T-helper 22 cell (primary cell): Measurements from ENCODE around the gene CTDP1.
"Not testable (repeated sequence)": the region's sequence is repeated elsewhere in the genome, so short reads cannot be mapped to it uniquely, and the experiment has no call there.

Experiments
- DNase-seq: peaks from one replicate; pipeline ENCODE4 v3.0.0-alpha.2; 2020; ENCODE audit warnings: low read depth

The CTDP1 gene

GRCh38 chr18:79744625-79745024, 65.0 kb downstream of the CTDP1 start:
- no peak for DNase-seq

- no peak for DNase-seq
Measured at GRCh38 chr18:79746730-79747129, 67.1 kb downstream of the CTDP1 start.

DNA sequence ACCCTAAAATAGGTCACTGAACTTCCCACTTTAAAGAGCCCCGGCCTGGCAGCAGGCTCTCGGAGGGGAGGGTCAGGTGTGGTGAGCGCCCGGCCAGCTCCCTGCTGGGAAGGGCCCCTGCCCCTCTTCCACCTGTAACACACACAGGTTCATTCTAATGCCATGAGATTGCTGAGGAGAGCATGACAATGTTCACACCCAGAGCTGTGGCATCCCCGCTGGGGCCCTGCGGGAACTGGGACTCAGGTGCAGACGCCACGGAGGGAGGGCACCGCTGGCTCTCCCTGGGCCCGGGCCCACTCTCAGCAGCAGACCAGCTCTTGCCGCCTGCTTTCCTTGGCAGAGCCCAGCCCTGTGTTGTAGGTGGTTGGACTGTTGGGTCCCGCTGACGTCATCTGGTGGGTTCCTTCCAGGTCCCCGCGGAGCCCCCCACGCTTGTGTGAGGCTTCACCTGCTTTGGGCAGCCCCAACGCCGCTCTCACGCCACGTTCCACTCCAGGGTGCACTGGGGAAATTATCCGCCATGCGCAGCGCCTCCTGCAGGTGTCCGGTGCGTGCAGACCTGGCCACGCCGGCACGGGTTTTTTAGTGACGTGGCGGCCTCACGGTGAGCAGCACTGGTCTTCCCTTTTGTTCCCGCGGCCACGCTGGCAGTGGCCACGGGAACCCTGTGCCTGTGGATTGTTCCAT, 67.7 kb downstream of the CTDP1 start:
- DNase-seq = no peak

- no peak for DNase-seq
Measured at GRCh38 chr18:79748321-79749180, 68.9 kb downstream of the CTDP1 start.

- no peak for DNase-seq
Measured at GRCh38 chr18:79749251-79750191, 69.9 kb downstream of the CTDP1 start.

DNA sequence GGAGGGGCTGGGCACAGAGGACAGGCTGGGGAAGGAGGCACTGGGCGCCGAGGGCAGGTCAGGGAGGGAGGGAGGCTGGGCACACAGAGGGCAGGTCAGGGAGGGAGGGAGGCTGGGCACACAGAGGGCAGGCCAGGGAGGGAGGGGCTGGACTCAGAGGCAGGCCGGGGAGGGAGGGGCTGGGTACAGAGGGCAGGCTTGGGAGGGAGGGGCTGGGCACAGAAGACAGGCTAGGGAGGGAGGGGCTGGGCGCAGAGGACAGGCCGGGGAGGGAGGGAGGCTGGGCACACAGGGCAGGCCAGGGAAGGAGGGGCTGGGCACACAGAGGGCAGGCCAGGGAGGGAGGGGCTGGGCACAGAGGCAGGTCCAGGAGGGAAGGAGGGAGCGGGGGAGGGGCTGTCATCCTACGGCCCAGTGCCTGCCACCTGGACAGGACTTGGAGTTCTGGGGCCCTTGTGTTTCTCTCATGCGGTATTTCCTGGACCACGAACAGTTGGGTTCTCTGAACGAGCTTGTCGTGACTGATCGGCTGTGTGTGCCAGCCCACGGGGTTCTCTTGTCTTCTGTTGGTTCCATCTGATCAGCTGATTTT, 71.5 kb downstream of the CTDP1 start:
- DNase-seq = no peak

GRCh38 chr18:79751918-79752578, 72.4 kb downstream of the CTDP1 start:
- not testable (repeated sequence) for DNase-seq

- DNase-seq = not testable (repeated sequence)
Measured at GRCh38 chr18:79752946-79753345, 73.3 kb downstream of the CTDP1 start.

GRCh38 chr18:79753391-79753851, 73.8 kb downstream of the CTDP1 start:
- no peak for DNase-seq

DNA sequence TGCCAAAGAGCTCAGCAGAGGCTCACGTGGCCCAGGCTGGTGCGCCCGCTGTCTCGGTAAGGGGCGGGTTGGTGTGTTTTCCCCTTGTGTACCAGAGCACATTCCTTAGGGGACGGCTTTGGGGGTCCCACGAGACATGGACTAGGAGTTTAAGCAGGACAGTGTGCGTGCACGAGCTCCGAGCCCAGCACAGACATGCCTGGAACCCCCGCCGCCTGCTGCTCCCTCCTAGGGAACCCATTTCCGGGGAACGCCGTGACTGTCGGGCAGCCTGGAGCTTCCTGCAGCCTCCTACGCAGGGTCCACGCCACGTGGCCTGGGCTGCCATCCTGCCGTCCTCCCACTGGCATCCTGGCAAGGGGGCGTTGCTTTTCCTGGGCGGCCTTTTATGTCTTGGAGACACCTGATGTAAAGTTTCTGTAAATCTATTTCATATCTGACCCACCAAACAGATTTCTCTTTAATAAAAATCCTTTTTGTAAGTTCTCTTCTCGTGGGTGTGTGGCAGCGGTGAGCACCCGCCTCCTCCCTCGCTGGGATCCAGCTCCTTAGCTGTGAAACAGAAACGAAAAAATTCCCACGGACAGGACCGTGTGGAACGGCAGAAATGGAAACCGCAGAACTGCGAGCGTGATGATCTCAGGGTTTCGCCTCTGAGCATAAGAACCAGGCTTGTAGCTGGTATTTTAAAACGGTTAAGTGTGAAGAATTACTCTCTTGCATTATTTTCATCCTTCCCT, 74.6 kb downstream of the CTDP1 start:
- no peak for DNase-seq

- DNase-seq = no peak
Measured at GRCh38 chr18:79754831-79755351, 75.3 kb downstream of the CTDP1 start.

DNA sequence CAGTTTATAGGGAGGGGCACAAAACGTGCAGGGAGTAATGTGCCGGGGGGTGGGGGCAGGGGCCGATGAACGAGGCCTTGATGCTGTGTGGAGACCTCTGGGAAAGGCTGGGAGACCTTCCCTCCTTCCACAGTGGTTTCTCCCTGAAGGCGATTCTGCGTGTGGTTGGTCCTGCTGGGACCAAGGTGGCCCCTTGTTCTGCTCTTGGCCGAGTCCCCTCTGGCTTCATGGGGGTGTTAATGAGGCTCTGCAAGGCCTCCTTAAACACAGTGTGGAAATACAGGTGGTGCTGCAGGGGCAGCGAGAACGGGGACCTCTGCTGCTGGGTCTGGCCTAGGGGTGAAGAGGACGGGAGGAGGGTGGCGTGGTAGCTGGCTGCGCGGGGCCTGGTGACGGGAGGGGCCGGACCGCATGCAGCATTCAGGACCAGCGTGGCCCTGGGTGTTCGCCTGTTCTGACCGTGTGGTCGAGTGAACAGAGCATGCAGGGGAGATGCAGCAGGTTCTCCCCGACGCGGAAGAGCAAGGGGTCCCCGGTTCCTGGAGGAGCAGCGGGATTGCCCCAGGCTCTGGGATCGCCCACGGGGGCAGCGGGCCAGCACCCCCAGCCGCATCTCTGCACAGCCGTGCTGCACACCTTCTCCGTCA, 76.0 kb downstream of the CTDP1 start:
- DNase-seq = no peak

- no peak for DNase-seq
Measured at GRCh38 chr18:79756143-79756500, 76.5 kb downstream of the CTDP1 start.

DNA sequence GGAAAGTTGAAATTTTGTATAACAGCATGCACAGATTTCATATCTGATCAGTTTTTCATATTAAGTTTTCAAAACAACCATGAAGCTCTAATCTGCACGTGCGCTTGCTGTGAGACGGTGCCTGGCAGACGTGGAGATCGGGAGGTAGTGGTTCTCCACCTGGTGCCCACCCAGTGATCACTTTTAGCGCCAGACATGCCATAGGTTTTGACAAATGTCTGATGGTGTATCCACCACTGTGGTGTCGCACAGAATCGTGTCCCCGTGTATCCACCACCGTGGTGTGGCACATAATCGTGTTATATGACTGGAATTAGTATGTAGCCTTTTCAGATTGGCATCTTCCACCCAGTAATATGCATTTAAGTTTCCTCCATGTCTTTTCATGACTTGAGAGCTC, 77.2 kb downstream of the CTDP1 start:
- DNase-seq = no peak

GRCh38 chr18:79760348-79760747, 80.7 kb downstream of the CTDP1 start:
- no peak for DNase-seq

GRCh38 chr18:79760881-79761280, 81.3 kb downstream of the CTDP1 start:
- DNase-seq = no peak

DNA sequence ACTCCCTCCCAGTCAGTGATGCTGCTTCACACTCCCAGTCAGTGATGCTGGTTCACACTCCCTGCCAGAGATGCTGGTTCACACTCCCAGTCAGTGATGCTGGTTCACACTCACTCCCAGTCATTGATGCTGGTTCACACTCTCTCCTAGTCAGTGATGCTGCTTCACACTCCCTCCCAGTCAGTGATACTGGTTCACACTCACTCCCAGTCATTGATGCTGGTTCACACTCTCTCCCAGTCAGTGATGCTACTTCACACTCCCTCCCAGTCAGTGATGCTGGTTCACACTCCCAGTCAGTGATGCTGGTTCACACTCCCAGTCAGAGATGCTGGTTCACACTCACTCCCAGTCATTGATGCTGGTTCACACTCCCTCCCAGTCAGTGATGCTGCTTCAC, 83.8 kb downstream of the CTDP1 start:
- no peak for DNase-seq

- no peak for DNase-seq
Measured at GRCh38 chr18:79764131-79764530, 84.5 kb downstream of the CTDP1 start.

DNA sequence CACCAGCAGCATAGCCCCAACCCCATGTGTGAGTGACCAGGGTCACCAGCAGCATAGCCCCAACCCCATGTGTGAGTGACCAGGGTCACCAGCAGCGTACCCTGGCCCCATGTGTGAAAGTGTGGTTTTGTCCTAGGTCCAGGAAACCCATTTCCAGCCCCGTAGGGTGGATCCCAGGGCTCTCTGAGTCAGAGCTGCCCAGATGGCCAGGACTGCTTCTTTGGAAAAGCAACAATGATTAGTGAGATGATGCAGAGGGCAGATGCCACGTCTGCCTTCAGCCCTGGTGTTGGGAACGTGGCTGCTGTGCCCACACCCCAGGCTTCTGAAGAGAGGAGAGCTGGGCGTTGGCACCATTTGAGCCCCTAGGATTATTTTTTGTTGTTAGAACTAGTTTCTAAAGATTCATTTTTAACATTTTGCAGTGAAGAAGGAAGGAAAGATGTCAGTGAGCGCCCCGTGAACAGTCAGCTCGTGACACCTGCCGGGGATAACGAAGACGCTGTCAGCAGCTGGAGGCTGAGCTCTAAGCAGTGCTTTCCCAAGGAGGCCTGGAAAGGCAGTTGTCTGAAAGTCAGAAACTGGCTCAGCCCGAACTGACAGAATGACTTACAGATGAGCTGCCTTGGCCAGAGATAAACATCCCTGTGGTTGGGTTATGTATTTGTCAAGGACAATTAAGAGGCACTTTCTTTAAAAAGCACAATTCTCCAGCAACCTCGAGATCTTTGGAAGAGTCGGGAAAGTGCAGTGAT, 86.1 kb downstream of the CTDP1 start:
- no peak for DNase-seq
